ENCODE results near the gene ZNF280B. TPM values are rescaled to one million over a fixed set of nuclear protein-coding genes. Genes with fewer than 3 reads are reported as not detected.
"Not testable (repeated sequence)": the region's sequence is repeated elsewhere in the genome, so short reads cannot be mapped to it uniquely, and the experiment has no call there.

Gene ZNF280B
- total RNA-seq, 1 experiment from 2014 or later = 0.66 TPM

DNA sequence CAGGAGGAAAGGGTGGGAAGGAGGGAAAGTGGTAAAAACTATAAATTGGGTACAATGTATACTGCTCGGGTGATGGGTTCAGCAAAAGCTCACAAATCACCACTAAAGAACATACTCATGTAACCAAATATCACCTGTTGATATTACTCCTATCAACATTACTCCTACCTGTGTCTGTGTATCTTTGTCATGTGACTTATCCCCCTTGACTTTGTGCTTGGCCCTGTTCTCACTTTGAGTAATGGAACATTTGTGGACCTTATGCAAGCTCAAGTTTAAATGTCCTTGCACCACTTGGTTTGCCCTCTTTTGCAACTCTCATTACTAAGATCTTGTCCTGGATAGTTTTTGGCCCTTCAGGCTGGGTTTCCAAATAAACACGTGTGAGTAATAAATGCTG lies 39.0 kb downstream of the ZNF280B start:
- TF ChIP-seq EZH2phosphoT487 (IDR thresholded peaks at IDR 0.05; ENCODE audit: borderline replicate concordance, low read length) (no peak), EZH2 (IDR thresholded peaks at IDR 0.05; ENCODE audit: low read length, unreplicated experiment) (no peak)
- TF ChIP-seq, protein P1, sequence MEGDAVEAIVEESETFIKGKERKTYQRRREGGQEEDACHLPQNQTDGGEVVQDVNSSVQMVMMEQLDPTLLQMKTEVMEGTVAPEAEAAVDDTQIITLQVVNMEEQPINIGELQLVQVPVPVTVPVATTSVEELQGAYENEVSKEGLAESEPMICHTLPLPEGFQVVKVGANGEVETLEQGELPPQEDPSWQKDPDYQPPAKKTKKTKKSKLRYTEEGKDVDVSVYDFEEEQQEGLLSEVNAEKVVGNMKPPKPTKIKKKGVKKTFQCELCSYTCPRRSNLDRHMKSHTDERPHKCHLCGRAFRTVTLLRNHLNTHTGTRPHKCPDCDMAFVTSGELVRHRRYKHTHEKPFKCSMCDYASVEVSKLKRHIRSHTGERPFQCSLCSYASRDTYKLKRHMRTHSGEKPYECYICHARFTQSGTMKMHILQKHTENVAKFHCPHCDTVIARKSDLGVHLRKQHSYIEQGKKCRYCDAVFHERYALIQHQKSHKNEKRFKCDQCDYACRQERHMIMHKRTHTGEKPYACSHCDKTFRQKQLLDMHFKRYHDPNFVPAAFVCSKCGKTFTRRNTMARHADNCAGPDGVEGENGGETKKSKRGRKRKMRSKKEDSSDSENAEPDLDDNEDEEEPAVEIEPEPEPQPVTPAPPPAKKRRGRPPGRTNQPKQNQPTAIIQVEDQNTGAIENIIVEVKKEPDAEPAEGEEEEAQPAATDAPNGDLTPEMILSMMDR (conservative IDR thresholded peaks at IDR 0.05; ENCODE audit: low read depth, low read length) = no peak
- Histone ChIP-seq H3F3A (ENCODE audit: low read length, unreplicated experiment) (no peaks in the 10 kb centered on the region), H3K4me3 (ENCODE audit: low read length) (no peak overlapping the region), H3K27ac (ENCODE audit: low read length) (no peak overlapping the region), H2AFZ (ENCODE audit: low read length) (no peak overlapping the region), H3K36me3 (ENCODE audit: low read depth, low read length) (no peaks in the 10 kb centered on the region), H3K79me2 (ENCODE audit: low read length) (no peaks in the 10 kb centered on the region), H3K4me2 (ENCODE audit: low read length) (no peak overlapping the region), H3K4me1 (ENCODE audit: insufficient read depth, low read length) (no peaks in the 10 kb centered on the region), H3K9me2 (replicated peaks; ENCODE audit: low read length) (no peaks in the 10 kb centered on the region), H3K9me3 (ENCODE audit: low read length) (no peaks in the 10 kb centered on the region), H4K20me1 (ENCODE audit: low read length) (no peaks in the 10 kb centered on the region), H3K9ac (ENCODE audit: low read length) (no peak overlapping the region), H3K27me3 (ENCODE audit: low read length) (no peaks in the 10 kb centered on the region)
- ChIA-PET POLR2A (ENCODE audit: unreplicated experiment) (no interaction called here), CTCF (no interaction called here)
- intact Hi-C loops (cut with micrococcal nuclease) = loop anchor here (10.0 kb wide), 1 partner anchor 275 kb away; no protein-coding TSS in a partner anchor
- DNase-seq (no peak), ATAC-seq (no peak)
- no TSS peak for BruUV-seq (replicated peaks)

DNA sequence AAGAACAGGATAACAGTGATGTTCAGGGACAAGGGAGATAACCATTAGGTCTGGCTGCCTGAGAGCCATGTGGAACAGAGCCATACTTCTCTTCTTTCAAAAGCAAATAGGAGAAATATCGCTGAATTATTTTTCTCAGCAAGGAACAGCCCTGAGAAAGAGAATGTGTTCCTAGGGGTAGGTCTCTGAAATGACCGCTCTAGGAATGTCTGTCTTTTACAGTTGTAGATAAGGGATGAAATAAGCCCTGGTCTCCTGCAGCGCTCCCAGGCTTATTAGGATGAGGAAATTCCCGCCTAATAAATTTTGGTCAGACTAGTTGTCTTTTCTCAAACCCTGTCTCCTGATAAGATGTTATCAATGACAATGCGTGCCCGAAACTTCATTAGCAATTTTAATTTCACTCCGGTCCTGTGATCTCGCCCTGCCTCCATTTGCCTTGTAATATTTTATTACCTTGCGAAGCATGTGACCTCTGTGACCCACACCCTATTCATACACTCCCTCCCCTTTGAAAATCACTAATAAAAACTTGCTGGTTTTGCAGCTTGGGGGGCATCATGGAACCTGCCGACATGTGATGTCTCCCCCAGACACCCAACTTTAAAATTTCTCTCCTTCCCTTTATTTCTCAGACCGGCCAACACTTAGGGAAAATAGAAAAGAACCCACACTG lies 39.6 kb downstream of the ZNF280B start:
- H3K27me3 ChIP-seq (ENCODE audit: low read length); BruUV-seq (replicated peaks); CTCF ChIA-PET; H3K9me3 ChIP-seq (ENCODE audit: low read length); H3K4me3 ChIP-seq (ENCODE audit: low read length); H2AFZ ChIP-seq (ENCODE audit: low read length); H3K79me2 ChIP-seq (ENCODE audit: low read length); H3K9me2 ChIP-seq (replicated peaks; ENCODE audit: low read length); H3K4me1 ChIP-seq (ENCODE audit: insufficient read depth, low read length); H3F3A ChIP-seq (ENCODE audit: low read length, unreplicated experiment); DNase-seq; H4K20me1 ChIP-seq (ENCODE audit: low read length); H3K36me3 ChIP-seq (ENCODE audit: low read depth, low read length); H3K4me2 ChIP-seq (ENCODE audit: low read length); H3K27ac ChIP-seq (ENCODE audit: low read length); POLR2A ChIA-PET (ENCODE audit: unreplicated experiment); ATAC-seq; H3K9ac ChIP-seq (ENCODE audit: low read length): not testable (repeated sequence)
- intact Hi-C loops (cut with micrococcal nuclease) = loop anchor here (10.0 kb wide), 1 partner anchor 276 kb away; no protein-coding TSS in a partner anchor

DNA sequence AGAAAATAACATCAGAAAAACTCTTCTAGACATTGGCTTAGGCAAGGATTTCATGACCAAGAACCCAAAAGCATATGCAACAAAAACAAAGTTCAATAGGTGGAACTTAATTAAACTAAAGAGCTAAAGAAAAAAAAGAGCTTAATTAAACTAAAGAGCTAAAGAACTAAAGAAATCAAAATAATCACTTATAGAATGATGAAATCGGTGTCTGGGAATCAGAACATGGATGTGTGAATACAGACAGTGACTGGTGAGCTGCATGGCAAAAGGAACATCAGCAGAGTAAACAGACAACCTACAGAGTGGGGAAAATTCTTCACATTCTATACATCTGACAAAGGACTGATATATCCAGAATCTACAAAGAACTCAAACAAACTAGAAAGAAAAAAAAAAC lies 41.4 kb downstream of the ZNF280B start:
- BruUV-seq (replicated peaks) = no TSS peak

More for the DNA sequence above, 41.4 kb downstream of the ZNF280B start:
- intact Hi-C loops (cut with micrococcal nuclease) = loop anchor here (10.0 kb wide), 1 partner anchor 278 kb away; no protein-coding TSS in a partner anchor
- Histone ChIP-seq H3K9ac (ENCODE audit: low read length) (no peak overlapping the region), H3K4me3 (ENCODE audit: low read length) (no peak overlapping the region), H3K4me2 (ENCODE audit: low read length) (no peak overlapping the region), H4K20me1 (ENCODE audit: low read length) (no peaks in the 10 kb centered on the region), H3K27ac (ENCODE audit: low read length) (no peak overlapping the region), H3K4me1 (ENCODE audit: insufficient read depth, low read length) (no peaks in the 10 kb centered on the region), H3K27me3 (ENCODE audit: low read length) (no peaks in the 10 kb centered on the region), H3K9me3 (ENCODE audit: low read length) (no peaks in the 10 kb centered on the region), H3K36me3 (ENCODE audit: low read depth, low read length) (no peaks in the 10 kb centered on the region), H3K9me2 (replicated peaks; ENCODE audit: low read length) (no peaks in the 10 kb centered on the region), H3F3A (ENCODE audit: low read length, unreplicated experiment) (no peaks in the 10 kb centered on the region), H3K79me2 (ENCODE audit: low read length) (no peaks in the 10 kb centered on the region), H2AFZ (ENCODE audit: low read length) (no peak overlapping the region)
- DNase-seq (no peak), ATAC-seq (no peak)
- no peak for TF ChIP-seq EZH2phosphoT487 (IDR thresholded peaks at IDR 0.05; ENCODE audit: borderline replicate concordance, low read length)
- no peak for TF ChIP-seq EZH2 (IDR thresholded peaks at IDR 0.05; ENCODE audit: low read length, unreplicated experiment)
- TF ChIP-seq, protein P1 (conservative IDR thresholded peaks at IDR 0.05; ENCODE audit: low read depth, low read length) = no peak
- ChIA-PET CTCF (no interaction called here), POLR2A (ENCODE audit: unreplicated experiment) (no interaction called here)
